Trophoblast cell (in vitro differentiated cells and primary cell): Measurements from ENCODE around the gene NOX4.
"Not testable (repeated sequence)": the region's sequence is repeated elsewhere in the genome, so short reads cannot be mapped to it uniquely, and the experiment has no call there.

ENCODE experiments used
- DNase-seq, 2 donors: peaks; one replicate each; pipeline ENCODE4 v3.0.0-alpha.2; 2016
- H2AFZ ChIP-seq: 2 replicates; pipeline ENCODE4 v1.6.1; 2013; ENCODE audit warnings: low read length, moderate library complexity, mild to moderate bottlenecking; ENCODE audit not compliant: insufficient read depth, poor library complexity
- H2AK5ac ChIP-seq: 2 replicates; pipeline ENCODE4 v1.6.1; 2013; ENCODE audit warnings: mild to moderate bottlenecking, low read length
- H2BK120ac ChIP-seq: 2 replicates; pipeline ENCODE4 v1.6.1; 2013; ENCODE audit warnings: low read length, mild to moderate bottlenecking, moderate library complexity; ENCODE audit not compliant: insufficient read depth, poor library complexity
- H2BK12ac ChIP-seq: 2 replicates; pipeline ENCODE4 v1.6.1; 2013; ENCODE audit warnings: mild to moderate bottlenecking, low read length, moderate library complexity
- H2BK5ac ChIP-seq: 2 replicates; pipeline ENCODE4 v1.6.1; 2013; ENCODE audit warnings: low read length, low read depth, moderate library complexity, mild to moderate bottlenecking; ENCODE audit not compliant: poor library complexity
- H3K14ac ChIP-seq: 2 replicates; pipeline ENCODE4 v1.6.1; 2013; ENCODE audit warnings: mild to moderate bottlenecking, low read length
- H3K18ac ChIP-seq: 2 replicates; pipeline ENCODE4 v1.6.1; 2013; ENCODE audit warnings: mild to moderate bottlenecking, low read length
- H3K23ac ChIP-seq: 2 replicates; pipeline ENCODE4 v1.6.1; 2013; ENCODE audit warnings: low read length
- H3K27ac ChIP-seq: 2 replicates; pipeline ENCODE4 v1.5.1; 2013; ENCODE audit warnings: low read depth, mild to moderate bottlenecking, inconsistent platforms, low read length, moderate library complexity
- H3K27me3 ChIP-seq: 2 replicates; pipeline ENCODE4 v1.6.1; 2013; ENCODE audit warnings: inconsistent platforms, mild to moderate bottlenecking, low read length, moderate library complexity; ENCODE audit not compliant: insufficient read depth
- H3K36me3 ChIP-seq, 2 experiments: 1 replicate in 1 of 2; 2 replicates in 1 of 2; pipeline ENCODE4 v1.6.1; 2013; ENCODE audit warnings: low read length in 2 of 2, mild to moderate bottlenecking in 2 of 2, moderate library complexity in 1 of 2; ENCODE audit not compliant: insufficient read depth in 2 of 2, control insufficient read depth in 1 of 2
- H3K4ac ChIP-seq: 2 replicates; pipeline ENCODE4 v1.6.1; 2013; ENCODE audit warnings: low read depth, mild to moderate bottlenecking, low read length, moderate library complexity
- H3K4me1 ChIP-seq, 2 experiments: 1 replicate in 1 of 2; 2 replicates in 1 of 2; pipeline ENCODE4 v1.6.1; 2013; ENCODE audit warnings: low read length in 2 of 2, mild to moderate bottlenecking in 2 of 2, moderate library complexity in 1 of 2; ENCODE audit not compliant: insufficient read depth in 2 of 2, control insufficient read depth in 1 of 2
- H3K4me2 ChIP-seq: 2 replicates; pipeline ENCODE4 v1.6.1; 2013; ENCODE audit warnings: inconsistent platforms, mild to moderate bottlenecking, low read length, moderate library complexity
- H3K4me3 ChIP-seq: 2 replicates; pipeline ENCODE4 v1.5.1; 2013; ENCODE audit warnings: mild to moderate bottlenecking, low read depth, low read length, inconsistent platforms
- H3K79me1 ChIP-seq: one replicate; pipeline ENCODE4 v1.6.1; 2013; ENCODE audit warnings: low read length
- H3K79me2 ChIP-seq: 2 replicates; pipeline ENCODE4 v1.6.1; 2013; ENCODE audit warnings: low read length, mild to moderate bottlenecking; ENCODE audit not compliant: control insufficient read depth, insufficient read depth, poor library complexity
- H3K9ac ChIP-seq: 2 replicates; pipeline ENCODE4 v1.6.1; 2013; ENCODE audit warnings: mild to moderate bottlenecking, low read length
- H3K9me3 ChIP-seq: 2 replicates; pipeline ENCODE4 v1.6.1; 2013; ENCODE audit warnings: low read depth, mild to moderate bottlenecking, control low read depth, inconsistent platforms, low read length; ENCODE audit not compliant: insufficient read depth
- H4K12ac ChIP-seq: 2 replicates; pipeline ENCODE4 v1.6.1; 2013; ENCODE audit warnings: low read depth, mild to moderate bottlenecking, low read length, moderate library complexity
- H4K8ac ChIP-seq: 2 replicates; pipeline ENCODE4 v1.6.1; 2013; ENCODE audit warnings: low read depth, mild to moderate bottlenecking, low read length, moderate library complexity
- H4K91ac ChIP-seq: one replicate; pipeline ENCODE4 v1.6.1; 2013; ENCODE audit warnings: low read depth, mild to moderate bottlenecking, low read length, moderate library complexity
- WGBS: extraction: QIAGEN DNeasy Blood & Tissue Kit; methylation state at CpG from one replicate; pipeline ENCODE4 v1.1.7; 2013; ENCODE audit warnings: missing lambda C conversion rate; ENCODE audit not compliant: insufficient read length, insufficient coverage; ENCODE audit errors: extremely low coverage; 5-methylcytosine and 5-hydroxymethylcytosine counted together

The NOX4 gene

DNA sequence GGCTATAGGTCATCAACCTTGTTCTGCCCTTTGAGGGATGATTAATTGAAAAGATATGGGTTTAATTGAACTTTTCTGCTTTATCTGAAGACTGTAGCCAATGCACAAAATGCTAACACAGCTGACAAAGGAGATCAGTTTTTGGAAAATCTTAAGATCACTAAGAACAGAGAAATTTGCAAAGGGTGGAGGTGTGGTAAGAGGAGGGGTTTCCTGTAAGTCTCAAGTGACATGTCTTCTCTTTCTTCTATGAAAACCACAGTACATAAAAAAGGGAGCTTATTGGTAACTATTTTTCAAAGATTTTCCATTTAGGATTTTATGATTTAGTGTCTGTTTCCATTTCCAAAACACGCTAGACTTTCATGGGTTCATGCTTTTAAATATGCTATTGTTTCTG lies 204.6 kb downstream of the NOX4 start:
- not testable (repeated sequence) for H4K8ac ChIP-seq, H3K4me3 ChIP-seq, DNase-seq, H2AK5ac ChIP-seq, H2BK5ac ChIP-seq, H3K4me2 ChIP-seq, H3K4ac ChIP-seq, H4K12ac ChIP-seq, H3K9me3 ChIP-seq, H3K79me1 ChIP-seq, H3K27me3 ChIP-seq, H3K4me1 ChIP-seq, H2BK120ac ChIP-seq, H3K23ac ChIP-seq, H4K91ac ChIP-seq, H3K27ac ChIP-seq, H2BK12ac ChIP-seq, H3K18ac ChIP-seq, H3K14ac ChIP-seq, H2AFZ ChIP-seq, H3K9ac ChIP-seq, H3K36me3 ChIP-seq, H3K79me2 ChIP-seq
- no CpG with 5 or more reads among the region's 1 CpG for WGBS

GRCh38 chr11:89281032-89281677 lies 210.0 kb downstream of the NOX4 start:
- not testable (repeated sequence) for H3K27ac ChIP-seq, H2BK12ac ChIP-seq, H2BK5ac ChIP-seq, DNase-seq, H3K4me3 ChIP-seq, H4K12ac ChIP-seq, H3K4ac ChIP-seq, H3K14ac ChIP-seq, H3K79me1 ChIP-seq, H4K91ac ChIP-seq, H3K79me2 ChIP-seq, H3K9me3 ChIP-seq, H2AFZ ChIP-seq, H3K36me3 ChIP-seq, H2BK120ac ChIP-seq, H3K9ac ChIP-seq, H3K4me2 ChIP-seq, H3K23ac ChIP-seq, H4K8ac ChIP-seq, H2AK5ac ChIP-seq, H3K27me3 ChIP-seq, H3K4me1 ChIP-seq, H3K18ac ChIP-seq
- no CpG with 5 or more reads among the region's 3 CpGs for WGBS

GRCh38 chr11:89279176-89279575 lies 212.0 kb downstream of the NOX4 start:
- no peak overlapping the region for H2BK120ac ChIP-seq
- H3K14ac ChIP-seq: no peak overlapping the region
- no peak overlapping the region for H4K8ac ChIP-seq
- no peak overlapping the region for H4K12ac ChIP-seq
- H3K23ac ChIP-seq: no peak overlapping the region
- H3K27me3 ChIP-seq: no peaks in the 10 kb centered on the region
- no peak overlapping the region for H4K91ac ChIP-seq
- DNase-seq: no peak
- H3K4me1 ChIP-seq: no peaks in the 10 kb centered on the region
- H3K4ac ChIP-seq: no peak overlapping the region
- WGBS: no CpG with 5 or more reads among the region's 1 CpG
- no peak overlapping the region for H2BK12ac ChIP-seq
- no peaks in the 10 kb centered on the region for H3K9me3 ChIP-seq
- no peak overlapping the region for H3K27ac ChIP-seq
- no peaks in the 10 kb centered on the region for H3K36me3 ChIP-seq
- no peak overlapping the region for H3K18ac ChIP-seq
- H3K4me2 ChIP-seq: no peak overlapping the region
- H3K79me1 ChIP-seq: no peaks in the 10 kb centered on the region
- no peak overlapping the region for H2BK5ac ChIP-seq
- H3K4me3 ChIP-seq: no peak overlapping the region
- H3K9ac ChIP-seq: no peak overlapping the region
- H3K79me2 ChIP-seq: no peaks in the 10 kb centered on the region
- H2AK5ac ChIP-seq: no peak overlapping the region
- no peak overlapping the region for H2AFZ ChIP-seq

DNA sequence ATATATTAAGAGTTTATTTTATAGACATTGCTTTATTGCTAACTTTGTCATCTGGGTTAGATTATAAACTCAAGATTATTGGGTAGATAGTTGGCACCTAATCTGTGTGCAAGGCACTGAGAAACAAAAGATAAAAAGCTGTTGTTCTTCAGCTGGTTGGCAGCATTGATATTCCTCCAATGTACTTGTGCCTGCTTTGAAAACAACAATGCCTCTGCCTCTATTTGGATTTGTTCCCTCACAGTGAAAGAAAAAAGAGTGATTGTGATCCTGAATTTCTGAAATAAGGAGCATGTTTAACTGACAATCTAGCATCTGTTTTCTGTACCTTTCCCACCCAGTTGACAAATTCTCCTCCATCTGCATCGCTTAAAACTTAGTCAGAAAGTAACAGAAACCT lies 215.2 kb downstream of the NOX4 start:
- Histone ChIP-seq H3K4me2 (no peak overlapping the region), H3K27me3 (no peaks in the 10 kb centered on the region), H4K91ac (no peak overlapping the region), H3K18ac (no peak overlapping the region), H2BK12ac (no peak overlapping the region), H3K27ac (no peak overlapping the region), H2AFZ (no peak overlapping the region), H4K12ac (no peak overlapping the region), H3K4me1 (no peaks in the 10 kb centered on the region), H4K8ac (no peak overlapping the region), H3K23ac (no peak overlapping the region), H3K14ac (no peak overlapping the region), H3K79me2 (no peaks in the 10 kb centered on the region), H2BK5ac (no peak overlapping the region), H3K4ac (no peak overlapping the region), H3K36me3 (no peaks in the 10 kb centered on the region), H3K9me3 (no peaks in the 10 kb centered on the region), H3K4me3 (no peak overlapping the region), H2BK120ac (no peak overlapping the region), H2AK5ac (no peak overlapping the region), H3K9ac (no peak overlapping the region), H3K79me1 (no peaks in the 10 kb centered on the region)
- no CpG with 5 or more reads among the region's 1 CpG for whole genome bisulfite sequencing
- DNase-seq: no peak
